ENCODE measurements around the gene TIGIT. TPM values are rescaled to one million over a fixed set of nuclear protein-coding genes. Genes with fewer than 3 reads are reported as not detected.
A peak's percentile ranks its signal among the peaks of the same experiment; 100 is the strongest.

Gene TIGIT
- total and polyA plus RNA-seq, 2 experiments from 2014 or later, result 0.07 to 0.50 TPM

- Histone ChIP-seq H3K79me2 (replicated peaks; ENCODE audit: insufficient read depth) (no peaks in the 10 kb centered on the region), H3K4me2 (peak overlapping the region; percentile 20), H3K9me2 (ENCODE audit: insufficient read depth) (no peaks in the 10 kb centered on the region), H4K20me1 (replicated peaks; ENCODE audit: insufficient read depth) (no peaks in the 10 kb centered on the region), H3K27me3 (ENCODE audit: insufficient read depth) (no peaks in the 10 kb centered on the region), H3F3A (replicated peaks; ENCODE audit: low read depth) (peaks cover 5% of the 10 kb centered on the region), H3K4me1 (ENCODE audit: insufficient read depth) (peaks cover 34% of the 10 kb centered on the region), H3K27ac (ENCODE audit: low read depth) (peak overlapping the region; percentile 78), H2AFZ (peak overlapping the region; percentile 23; the same call in 1 of the 2 replicates), H3K36me3 (ENCODE audit: insufficient read depth) (no peaks in the 10 kb centered on the region), H3K4me3 (0 out of 2 replicates have a peak overlapping the region, but pooled peaks have one; percentile 1)
- Mint-ChIP-seq H3K4me3 (no peak overlapping the region), H3K36me3 (ENCODE audit: low read depth) (no peaks in the 10 kb centered on the region), H3K4me1 (peaks cover 46% of the 10 kb centered on the region), H3K27me3 (ENCODE audit: insufficient read depth, low read depth, poor library complexity) (peaks cover 3% of the 10 kb centered on the region), H3K9me3 (peaks cover 4% of the 10 kb centered on the region; the same call in 1 of the 3 replicates), H3K27ac (no peak overlapping the region)
- TF ChIP-seq ZNF114 (CRISPR knock-in tag; IDR thresholded peaks at IDR 0.05), result no peak
- TF ChIP-seq ZNF462 (CRISPR knock-in tag; IDR thresholded peaks at IDR 0.05), result no peak
- no peak for TF ChIP-seq EZH2phosphoT487 (IDR thresholded peaks at IDR 0.05; ENCODE audit: unreplicated experiment)
- no peak for TF ChIP-seq NANOG (IDR thresholded peaks at IDR 0.05; ENCODE audit: borderline replicate concordance)
- TF ChIP-seq ETS1 (IDR thresholded peaks at IDR 0.05), result no peak
- TF ChIP-seq CREB1 (CRISPR knock-in tag; IDR thresholded peaks at IDR 0.05; ENCODE audit: low read depth), result no peak
- TF ChIP-seq JUNB (IDR thresholded peaks at IDR 0.05; ENCODE audit: unreplicated experiment), result no peak
- TF ChIP-seq ZNF331 (CRISPR knock-in tag; IDR thresholded peaks at IDR 0.05; ENCODE audit: low read depth), result no peak
- TF ChIP-seq STAT1 (IDR thresholded peaks at IDR 0.05; ENCODE audit: unreplicated experiment), result no peak
- TF ChIP-seq, protein P1, sequence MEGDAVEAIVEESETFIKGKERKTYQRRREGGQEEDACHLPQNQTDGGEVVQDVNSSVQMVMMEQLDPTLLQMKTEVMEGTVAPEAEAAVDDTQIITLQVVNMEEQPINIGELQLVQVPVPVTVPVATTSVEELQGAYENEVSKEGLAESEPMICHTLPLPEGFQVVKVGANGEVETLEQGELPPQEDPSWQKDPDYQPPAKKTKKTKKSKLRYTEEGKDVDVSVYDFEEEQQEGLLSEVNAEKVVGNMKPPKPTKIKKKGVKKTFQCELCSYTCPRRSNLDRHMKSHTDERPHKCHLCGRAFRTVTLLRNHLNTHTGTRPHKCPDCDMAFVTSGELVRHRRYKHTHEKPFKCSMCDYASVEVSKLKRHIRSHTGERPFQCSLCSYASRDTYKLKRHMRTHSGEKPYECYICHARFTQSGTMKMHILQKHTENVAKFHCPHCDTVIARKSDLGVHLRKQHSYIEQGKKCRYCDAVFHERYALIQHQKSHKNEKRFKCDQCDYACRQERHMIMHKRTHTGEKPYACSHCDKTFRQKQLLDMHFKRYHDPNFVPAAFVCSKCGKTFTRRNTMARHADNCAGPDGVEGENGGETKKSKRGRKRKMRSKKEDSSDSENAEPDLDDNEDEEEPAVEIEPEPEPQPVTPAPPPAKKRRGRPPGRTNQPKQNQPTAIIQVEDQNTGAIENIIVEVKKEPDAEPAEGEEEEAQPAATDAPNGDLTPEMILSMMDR (conservative IDR thresholded peaks at IDR 0.05; ENCODE audit: low read depth in 2 of 2), result no peak
- TF ChIP-seq REST (IDR thresholded peaks at IDR 0.05; ENCODE audit: unreplicated experiment), result no peak
- no peak for TF ChIP-seq EZH2 (IDR thresholded peaks at IDR 0.05; ENCODE audit: low read depth, unreplicated experiment)
- TF ChIP-seq POLR2AphosphoS5 (IDR thresholded peaks at IDR 0.05; ENCODE audit: low read depth), result no peak
- DNase-seq (ENCODE audit: low spot score) (no peak), ATAC-seq (no peak)
Observed at GRCh38 chr3:114332342-114333179, 38.7 kb downstream of the TIGIT start.

All from GM23338 (cell line).